ENCODE data around the gene RASGRF2. TPM values are rescaled to one million over a fixed set of nuclear protein-coding genes. Genes with fewer than 3 reads are reported as not detected.

RASGRF2 gene
- total and polyA plus RNA-seq, 2 of the 8 experiments (the other 6 are each of a cell fraction or from before 2014, with no cell fraction given): 2.6 to 29.5 TPM

DNA sequence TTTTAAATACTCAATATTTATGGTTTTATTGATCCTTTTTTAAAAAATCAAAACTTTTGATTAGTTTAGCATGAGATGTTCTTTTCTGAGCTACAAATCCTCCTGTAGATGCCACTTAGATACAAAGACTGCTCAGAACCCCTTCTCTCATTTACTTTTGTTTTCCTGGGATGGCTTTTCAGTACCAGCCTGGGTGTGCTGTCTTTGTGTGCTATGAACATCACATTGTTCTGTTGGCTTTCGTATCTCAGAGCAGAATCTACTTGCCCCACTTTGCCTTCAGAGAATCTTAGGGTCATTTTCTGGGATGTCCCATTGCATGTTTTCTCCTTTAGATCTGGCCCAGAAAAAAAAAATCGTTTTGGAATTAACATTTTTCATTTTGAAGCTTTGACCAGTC, 85.9 kb downstream of the RASGRF2 start (continued):
- TF ChIP-seq, protein P1, sequence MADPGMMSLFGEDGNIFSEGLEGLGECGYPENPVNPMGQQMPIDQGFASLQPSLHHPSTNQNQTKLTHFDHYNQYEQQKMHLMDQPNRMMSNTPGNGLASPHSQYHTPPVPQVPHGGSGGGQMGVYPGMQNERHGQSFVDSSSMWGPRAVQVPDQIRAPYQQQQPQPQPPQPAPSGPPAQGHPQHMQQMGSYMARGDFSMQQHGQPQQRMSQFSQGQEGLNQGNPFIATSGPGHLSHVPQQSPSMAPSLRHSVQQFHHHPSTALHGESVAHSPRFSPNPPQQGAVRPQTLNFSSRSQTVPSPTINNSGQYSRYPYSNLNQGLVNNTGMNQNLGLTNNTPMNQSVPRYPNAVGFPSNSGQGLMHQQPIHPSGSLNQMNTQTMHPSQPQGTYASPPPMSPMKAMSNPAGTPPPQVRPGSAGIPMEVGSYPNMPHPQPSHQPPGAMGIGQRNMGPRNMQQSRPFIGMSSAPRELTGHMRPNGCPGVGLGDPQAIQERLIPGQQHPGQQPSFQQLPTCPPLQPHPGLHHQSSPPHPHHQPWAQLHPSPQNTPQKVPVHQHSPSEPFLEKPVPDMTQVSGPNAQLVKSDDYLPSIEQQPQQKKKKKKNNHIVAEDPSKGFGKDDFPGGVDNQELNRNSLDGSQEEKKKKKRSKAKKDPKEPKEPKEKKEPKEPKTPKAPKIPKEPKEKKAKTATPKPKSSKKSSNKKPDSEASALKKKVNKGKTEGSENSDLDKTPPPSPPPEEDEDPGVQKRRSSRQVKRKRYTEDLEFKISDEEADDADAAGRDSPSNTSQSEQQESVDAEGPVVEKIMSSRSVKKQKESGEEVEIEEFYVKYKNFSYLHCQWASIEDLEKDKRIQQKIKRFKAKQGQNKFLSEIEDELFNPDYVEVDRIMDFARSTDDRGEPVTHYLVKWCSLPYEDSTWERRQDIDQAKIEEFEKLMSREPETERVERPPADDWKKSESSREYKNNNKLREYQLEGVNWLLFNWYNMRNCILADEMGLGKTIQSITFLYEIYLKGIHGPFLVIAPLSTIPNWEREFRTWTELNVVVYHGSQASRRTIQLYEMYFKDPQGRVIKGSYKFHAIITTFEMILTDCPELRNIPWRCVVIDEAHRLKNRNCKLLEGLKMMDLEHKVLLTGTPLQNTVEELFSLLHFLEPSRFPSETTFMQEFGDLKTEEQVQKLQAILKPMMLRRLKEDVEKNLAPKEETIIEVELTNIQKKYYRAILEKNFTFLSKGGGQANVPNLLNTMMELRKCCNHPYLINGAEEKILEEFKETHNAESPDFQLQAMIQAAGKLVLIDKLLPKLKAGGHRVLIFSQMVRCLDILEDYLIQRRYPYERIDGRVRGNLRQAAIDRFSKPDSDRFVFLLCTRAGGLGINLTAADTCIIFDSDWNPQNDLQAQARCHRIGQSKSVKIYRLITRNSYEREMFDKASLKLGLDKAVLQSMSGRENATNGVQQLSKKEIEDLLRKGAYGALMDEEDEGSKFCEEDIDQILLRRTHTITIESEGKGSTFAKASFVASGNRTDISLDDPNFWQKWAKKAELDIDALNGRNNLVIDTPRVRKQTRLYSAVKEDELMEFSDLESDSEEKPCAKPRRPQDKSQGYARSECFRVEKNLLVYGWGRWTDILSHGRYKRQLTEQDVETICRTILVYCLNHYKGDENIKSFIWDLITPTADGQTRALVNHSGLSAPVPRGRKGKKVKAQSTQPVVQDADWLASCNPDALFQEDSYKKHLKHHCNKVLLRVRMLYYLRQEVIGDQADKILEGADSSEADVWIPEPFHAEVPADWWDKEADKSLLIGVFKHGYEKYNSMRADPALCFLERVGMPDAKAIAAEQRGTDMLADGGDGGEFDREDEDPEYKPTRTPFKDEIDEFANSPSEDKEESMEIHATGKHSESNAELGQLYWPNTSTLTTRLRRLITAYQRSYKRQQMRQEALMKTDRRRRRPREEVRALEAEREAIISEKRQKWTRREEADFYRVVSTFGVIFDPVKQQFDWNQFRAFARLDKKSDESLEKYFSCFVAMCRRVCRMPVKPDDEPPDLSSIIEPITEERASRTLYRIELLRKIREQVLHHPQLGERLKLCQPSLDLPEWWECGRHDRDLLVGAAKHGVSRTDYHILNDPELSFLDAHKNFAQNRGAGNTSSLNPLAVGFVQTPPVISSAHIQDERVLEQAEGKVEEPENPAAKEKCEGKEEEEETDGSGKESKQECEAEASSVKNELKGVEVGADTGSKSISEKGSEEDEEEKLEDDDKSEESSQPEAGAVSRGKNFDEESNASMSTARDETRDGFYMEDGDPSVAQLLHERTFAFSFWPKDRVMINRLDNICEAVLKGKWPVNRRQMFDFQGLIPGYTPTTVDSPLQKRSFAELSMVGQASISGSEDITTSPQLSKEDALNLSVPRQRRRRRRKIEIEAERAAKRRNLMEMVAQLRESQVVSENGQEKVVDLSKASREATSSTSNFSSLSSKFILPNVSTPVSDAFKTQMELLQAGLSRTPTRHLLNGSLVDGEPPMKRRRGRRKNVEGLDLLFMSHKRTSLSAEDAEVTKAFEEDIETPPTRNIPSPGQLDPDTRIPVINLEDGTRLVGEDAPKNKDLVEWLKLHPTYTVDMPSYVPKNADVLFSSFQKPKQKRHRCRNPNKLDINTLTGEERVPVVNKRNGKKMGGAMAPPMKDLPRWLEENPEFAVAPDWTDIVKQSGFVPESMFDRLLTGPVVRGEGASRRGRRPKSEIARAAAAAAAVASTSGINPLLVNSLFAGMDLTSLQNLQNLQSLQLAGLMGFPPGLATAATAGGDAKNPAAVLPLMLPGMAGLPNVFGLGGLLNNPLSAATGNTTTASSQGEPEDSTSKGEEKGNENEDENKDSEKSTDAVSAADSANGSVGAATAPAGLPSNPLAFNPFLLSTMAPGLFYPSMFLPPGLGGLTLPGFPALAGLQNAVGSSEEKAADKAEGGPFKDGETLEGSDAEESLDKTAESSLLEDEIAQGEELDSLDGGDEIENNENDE (IDR thresholded peaks at IDR 0.05; ENCODE audit: insufficient replicate concordance, low read length): no peak
- TF ChIP-seq PHF8 (conservative IDR thresholded peaks at IDR 0.05; ENCODE audit: low read depth, low read length): no peak
- TF ChIP-seq NRF1 (IDR thresholded peaks at IDR 0.05; ENCODE audit: low read depth, low read length): no peak
- TF ChIP-seq EZH2 (IDR thresholded peaks at IDR 0.05; ENCODE audit: low read depth, low read length, severe bottlenecking): no peak
- no peak for TF ChIP-seq CHD2 (IDR thresholded peaks at IDR 0.05; ENCODE audit: low read length)
- TF ChIP-seq RXRA (IDR thresholded peaks at IDR 0.05; ENCODE audit: insufficient read depth, low read depth, low read length): no peak
- no peak for TF ChIP-seq CEBPB (IDR thresholded peaks at IDR 0.05; ENCODE audit: low read depth, low read length)
- no peak for TF ChIP-seq SRF (IDR thresholded peaks at IDR 0.05; ENCODE audit: low read depth, low read length)
- TF ChIP-seq SIX5 (IDR thresholded peaks at IDR 0.05; ENCODE audit: low read depth, low read length): no peak
- no peak for TF ChIP-seq RBBP5 (IDR thresholded peaks at IDR 0.05; ENCODE audit: borderline replicate concordance, low read depth, low read length)
- TF ChIP-seq, protein P2, sequence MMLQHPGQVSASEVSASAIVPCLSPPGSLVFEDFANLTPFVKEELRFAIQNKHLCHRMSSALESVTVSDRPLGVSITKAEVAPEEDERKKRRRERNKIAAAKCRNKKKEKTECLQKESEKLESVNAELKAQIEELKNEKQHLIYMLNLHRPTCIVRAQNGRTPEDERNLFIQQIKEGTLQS (IDR thresholded peaks at IDR 0.05; ENCODE audit: insufficient read depth, low read depth, low read length): no peak

Measured in H1 (cell line).